Kidney (tissue), 14 donors: ENCODE data around the gene LDLRAD4. TPM values are rescaled to one million over a fixed set of nuclear protein-coding genes. Genes with fewer than 3 reads are reported as not detected.

Experiments used
- DNase-seq, 5 donors: peaks; one replicate each; pipeline ENCODE4 v3.0.0-alpha.2; 2013 to 2020
- FAIRE-seq: peaks from 2 replicates; lab custom pipeline; 2012; peaks lifted over from hg19 to GRCh38; lab: Jason Lieb, UNC
- H3K27ac ChIP-seq, 2 donors: one replicate each; pipeline ENCODE4 v1.7.0; 2013; ENCODE audit warnings: low read depth in 2 of 2, low read length in 2 of 2, inconsistent platforms in 1 of 2
- H3K27me3 ChIP-seq: one replicate; pipeline ENCODE4 v1.7.1; 2013; ENCODE audit warnings: low read length, inconsistent platforms; ENCODE audit not compliant: control insufficient read depth, insufficient read depth
- H3K36me3 ChIP-seq, 3 donors: one replicate each; pipeline versions ENCODE4 v1.7.0 to v1.7.1; 2013; ENCODE audit warnings: low read length in 3 of 3, control low read depth in 1 of 3, inconsistent platforms in 1 of 3; ENCODE audit not compliant: insufficient read depth in 3 of 3, control insufficient read depth in 2 of 3
- H3K4me1 ChIP-seq, 3 donors: one replicate each; pipeline versions ENCODE4 v1.7.0 to v1.7.1; 2013; ENCODE audit warnings: low read length in 3 of 3, inconsistent platforms in 1 of 3, low read depth in 1 of 3; ENCODE audit not compliant: control insufficient read depth in 2 of 3, insufficient read depth in 2 of 3
- H3K4me3 ChIP-seq, 3 donors: one replicate each; pipeline versions ENCODE4 v1.7.0 to v1.8.1; 2013; ENCODE audit warnings: low read length in 3 of 3, control low read depth in 1 of 3, inconsistent platforms in 1 of 3
- H3K9ac ChIP-seq, 3 donors: one replicate each; pipeline versions ENCODE4 v1.7.0 to v1.7.1; 2013; ENCODE audit warnings: low read length in 3 of 3, control low read depth in 1 of 3, inconsistent platforms in 1 of 3
- H3K9me3 ChIP-seq, 3 donors: one replicate each; pipeline versions ENCODE4 v1.7.0 to v1.7.1; 2013; ENCODE audit warnings: low read length in 3 of 3, control low read depth in 1 of 3, inconsistent platforms in 1 of 3; ENCODE audit not compliant: control insufficient read depth in 2 of 3, insufficient read depth in 1 of 3
- intact Hi-C: fragments of 100-400 bp; cut with DNase I; formaldehyde crosslinking; loops from one replicate; pipeline ENCODE4 v1.11.1; 2022
- polyA plus RNA-seq: library from polyadenylated mRNA; stranded (reverse); fragments of 350-450 nt; fragmentation: Illumina TruSeq; extraction: RNeasy Lipid Tissue Mini Kit (QIAGEN cat#74804); gene quantifications from one replicate; pipeline ENCODE4 v1.2.3, GENCODE V29; 2014; ENCODE audit warnings: low read depth, low replicate concordance; ENCODE audit not compliant: insufficient read depth
- total RNA-seq: library from RNA; stranded (reverse); fragmentation: NEBNext Ultra II Directional; extraction: Animal tissue kit (Norgen Biotek cat#: 25700); gene quantifications from one replicate; pipeline ENCODE4 v1.2.1, GENCODE V29; 2021
- TF ChIP-seq, protein P1 (sequence below): IDR thresholded peaks from 3 replicates; pipeline ENCODE4 v1.5.1; 2012; ENCODE audit warnings: mild to moderate bottlenecking, moderate library complexity, borderline replicate concordance; ENCODE audit not compliant: insufficient read depth; ENCODE audit errors: extremely low read depth
- donor health status: control.
- donor health status: control.
- donor health status: control.
- donor health status: control.
- donor health status: control.
- donor health status: DM: yes; HTN: yes; CAD: no.
- donor health status: Normal renal cell carcinoma (clear cell type).

The LDLRAD4 gene
- total and polyA plus RNA-seq, 2 donors from 2014 or later: 2.3 to 42.3 TPM

DNA sequence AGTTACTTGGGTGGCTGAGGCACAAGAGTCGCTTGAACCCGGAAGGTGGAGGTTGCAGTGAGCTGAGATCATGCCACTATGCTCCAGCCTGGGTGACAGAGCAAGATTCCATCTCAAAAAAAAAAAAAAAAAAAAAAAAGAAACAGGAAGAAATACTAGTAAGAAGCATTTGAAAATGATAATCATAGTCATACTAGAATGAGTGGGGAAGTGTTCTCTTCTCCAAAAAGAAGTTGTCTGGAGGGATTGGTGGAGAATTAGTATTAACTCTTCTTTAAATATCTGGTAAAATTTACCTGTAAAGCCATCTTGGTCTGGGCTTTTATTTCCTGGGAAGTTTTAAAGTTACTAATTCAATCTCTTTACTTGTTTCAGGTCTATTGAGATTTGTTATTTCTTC lies 376.0 kb downstream of the LDLRAD4 start:
- no peak for FAIRE-seq

DNA sequence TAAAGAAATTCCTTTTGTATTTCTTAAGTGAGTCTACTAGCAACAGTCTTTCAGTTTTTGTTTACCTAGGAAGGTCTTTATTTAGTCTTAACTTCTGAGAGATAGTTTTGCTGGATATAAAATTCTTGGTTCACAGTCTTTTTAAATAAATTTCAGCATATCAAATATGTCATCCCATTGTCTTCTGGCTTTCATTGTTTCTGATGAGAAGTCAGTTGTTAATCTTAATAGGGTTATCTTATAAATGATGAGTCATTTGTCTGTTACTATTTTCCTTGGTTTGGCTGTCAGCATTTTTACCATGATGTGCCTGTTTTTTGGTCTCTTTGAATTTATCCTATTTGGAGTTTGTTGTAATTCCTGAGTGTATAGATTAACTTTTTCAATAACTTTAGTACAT lies 378.5 kb downstream of the LDLRAD4 start:
- DNase-seq (no peak), FAIRE-seq (no peak)
- H3K9ac ChIP-seq: no peak overlapping the region
- H3K27me3 ChIP-seq: no peaks in the 10 kb centered on the region
- H3K36me3 ChIP-seq: no peaks in the 10 kb centered on the region
- H3K27ac ChIP-seq: no peak overlapping the region
- H3K9me3 ChIP-seq: peaks cover 2 to 23% (median 11%) of the 10 kb centered on the region in 3 donors
- TF ChIP-seq, protein P1, sequence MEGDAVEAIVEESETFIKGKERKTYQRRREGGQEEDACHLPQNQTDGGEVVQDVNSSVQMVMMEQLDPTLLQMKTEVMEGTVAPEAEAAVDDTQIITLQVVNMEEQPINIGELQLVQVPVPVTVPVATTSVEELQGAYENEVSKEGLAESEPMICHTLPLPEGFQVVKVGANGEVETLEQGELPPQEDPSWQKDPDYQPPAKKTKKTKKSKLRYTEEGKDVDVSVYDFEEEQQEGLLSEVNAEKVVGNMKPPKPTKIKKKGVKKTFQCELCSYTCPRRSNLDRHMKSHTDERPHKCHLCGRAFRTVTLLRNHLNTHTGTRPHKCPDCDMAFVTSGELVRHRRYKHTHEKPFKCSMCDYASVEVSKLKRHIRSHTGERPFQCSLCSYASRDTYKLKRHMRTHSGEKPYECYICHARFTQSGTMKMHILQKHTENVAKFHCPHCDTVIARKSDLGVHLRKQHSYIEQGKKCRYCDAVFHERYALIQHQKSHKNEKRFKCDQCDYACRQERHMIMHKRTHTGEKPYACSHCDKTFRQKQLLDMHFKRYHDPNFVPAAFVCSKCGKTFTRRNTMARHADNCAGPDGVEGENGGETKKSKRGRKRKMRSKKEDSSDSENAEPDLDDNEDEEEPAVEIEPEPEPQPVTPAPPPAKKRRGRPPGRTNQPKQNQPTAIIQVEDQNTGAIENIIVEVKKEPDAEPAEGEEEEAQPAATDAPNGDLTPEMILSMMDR: no peak
- no peak overlapping the region for H3K4me3 ChIP-seq
- H3K4me1 ChIP-seq: no peaks in the 10 kb centered on the region
- intact Hi-C loops: no loop called here

More for the DNA sequence above, 376.0 kb downstream of the LDLRAD4 start:
- Histone ChIP-seq H3K9ac (no peak overlapping the region), H3K27ac (no peak overlapping the region), H3K4me3 (no peak overlapping the region), H3K27me3 (no peaks in the 10 kb centered on the region), H3K36me3 (no peaks in the 10 kb centered on the region), H3K9me3 (peaks cover 2 to 23% (median 11%) of the 10 kb centered on the region in 3 donors), H3K4me1 (no peaks in the 10 kb centered on the region)
- no peak for DNase-seq
- TF ChIP-seq, protein P1: no peak
- intact Hi-C loops: no loop called here

DNA sequence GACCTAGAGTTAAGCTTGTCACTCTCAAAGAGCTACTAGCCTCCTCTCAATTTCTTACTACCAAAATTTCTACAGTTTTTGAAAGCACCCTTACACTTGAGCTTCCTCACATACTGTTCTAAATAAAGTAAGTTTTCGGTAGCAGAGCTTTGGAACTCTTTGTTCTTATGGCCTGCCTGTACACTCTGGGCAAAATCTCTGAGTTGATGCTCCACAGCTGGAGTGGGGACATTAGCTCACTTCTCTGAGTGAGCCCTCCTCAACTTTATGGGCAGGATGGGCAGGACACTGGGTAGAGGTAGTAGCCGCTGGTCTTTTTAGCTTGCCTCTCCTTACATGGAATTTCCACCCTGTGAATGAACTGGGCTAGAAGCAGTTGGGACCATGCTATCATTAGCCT lies 380.0 kb downstream of the LDLRAD4 start:
- TF ChIP-seq, protein P1: no peak
- no peaks in the 10 kb centered on the region for H3K4me1 ChIP-seq
- FAIRE-seq (no peak), DNase-seq (no peak)
- H3K4me3 ChIP-seq: no peak overlapping the region
- no peak overlapping the region for H3K9ac ChIP-seq
- H3K27ac ChIP-seq: no peak overlapping the region
- no peaks in the 10 kb centered on the region for H3K36me3 ChIP-seq
- H3K27me3 ChIP-seq: no peaks in the 10 kb centered on the region
- peaks cover 2 to 23% (median 11%) of the 10 kb centered on the region in 3 donors for H3K9me3 ChIP-seq
- intact Hi-C loops: no loop called here

DNA sequence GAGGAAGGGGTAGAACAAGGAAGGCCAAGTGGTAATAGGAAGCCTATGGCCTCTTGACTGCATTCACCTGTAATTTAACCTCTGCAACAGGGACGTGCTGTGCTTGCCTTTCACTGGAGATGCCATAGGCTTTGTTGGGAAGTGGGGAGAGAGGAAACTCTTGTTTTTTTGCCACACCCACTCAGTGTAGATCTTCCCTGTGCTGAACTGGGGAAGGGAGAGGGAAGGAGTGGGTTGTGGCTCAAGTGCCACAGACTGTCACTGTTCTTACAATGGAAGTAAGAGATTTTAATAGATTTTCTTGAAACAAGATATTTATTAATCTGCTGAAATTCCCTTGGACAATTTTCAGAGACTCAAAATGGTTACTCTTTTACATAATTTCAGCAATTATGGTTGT lies 380.5 kb downstream of the LDLRAD4 start:
- no peak overlapping the region for H3K9ac ChIP-seq
- H3K9me3 ChIP-seq: peaks cover 2 to 23% (median 11%) of the 10 kb centered on the region in 3 donors
- H3K4me1 ChIP-seq: no peaks in the 10 kb centered on the region
- H3K36me3 ChIP-seq: no peaks in the 10 kb centered on the region
- TF ChIP-seq, protein P1: no peak
- no peak for DNase-seq
- H3K4me3 ChIP-seq: no peak overlapping the region
- FAIRE-seq: no peak
- intact Hi-C loops: no loop called here
- H3K27me3 ChIP-seq: no peaks in the 10 kb centered on the region
- no peak overlapping the region for H3K27ac ChIP-seq
